Measurements from ENCODE around the gene GLI3.

Gene GLI3

DNA sequence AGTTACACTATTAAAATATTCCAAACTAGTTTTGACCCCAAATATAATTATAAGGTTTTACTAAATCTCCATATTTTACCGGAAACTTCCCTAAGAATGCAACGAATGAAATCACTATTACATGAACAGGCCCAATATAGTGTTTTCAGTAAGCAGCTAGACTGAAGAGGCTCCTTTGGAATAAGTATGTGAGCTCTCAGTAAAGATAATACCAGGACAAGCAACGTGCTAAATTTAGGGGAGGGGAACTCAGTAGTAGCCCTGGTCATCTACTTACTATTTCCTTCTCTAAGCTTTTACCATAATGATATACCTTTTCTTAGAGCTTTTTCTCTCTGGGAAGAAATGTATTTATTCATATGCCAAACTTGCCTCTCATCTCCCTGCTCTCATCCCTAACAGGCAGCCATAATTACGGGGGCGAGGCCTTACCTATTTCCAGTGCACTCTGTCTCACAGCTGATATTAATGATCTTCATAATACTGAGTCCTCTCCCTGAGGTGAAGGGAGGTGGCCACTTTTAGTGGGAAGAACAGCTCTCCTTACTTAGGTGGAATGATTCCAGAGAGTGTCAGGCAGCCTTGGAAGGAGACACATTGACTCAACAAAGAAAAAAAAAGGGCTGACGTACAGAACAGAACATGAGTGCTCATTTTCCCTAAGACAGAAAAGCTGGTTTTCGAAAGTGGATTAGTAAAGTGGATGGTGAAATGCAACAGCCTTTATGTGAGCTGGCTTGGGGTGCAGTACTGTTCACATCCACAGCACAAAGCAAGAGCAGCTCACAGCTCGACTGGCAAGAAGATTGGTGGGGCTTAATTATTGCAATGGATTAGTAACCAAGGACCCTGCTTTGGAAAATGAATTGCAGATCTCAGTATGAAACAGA is 165.4 kb downstream of the GLI3 start:
- no peak for DNase-seq

GRCh38 chr7:42070068-42070467 is 166.9 kb downstream of the GLI3 start:
- DNase-seq = no peak

GRCh38 chr7:42069590-42069989 is 167.4 kb downstream of the GLI3 start:
- no peak for DNase-seq

- no peak for DNase-seq
These were observed 168.3 kb downstream of the GLI3 start for GRCh38 chr7:42068554-42069280.

GRCh38 chr7:42065942-42066341 is 171.1 kb downstream of the GLI3 start:
- no peak for DNase-seq

GRCh38 chr7:42065015-42065414 is 172.0 kb downstream of the GLI3 start:
- no peak for DNase-seq

DNA sequence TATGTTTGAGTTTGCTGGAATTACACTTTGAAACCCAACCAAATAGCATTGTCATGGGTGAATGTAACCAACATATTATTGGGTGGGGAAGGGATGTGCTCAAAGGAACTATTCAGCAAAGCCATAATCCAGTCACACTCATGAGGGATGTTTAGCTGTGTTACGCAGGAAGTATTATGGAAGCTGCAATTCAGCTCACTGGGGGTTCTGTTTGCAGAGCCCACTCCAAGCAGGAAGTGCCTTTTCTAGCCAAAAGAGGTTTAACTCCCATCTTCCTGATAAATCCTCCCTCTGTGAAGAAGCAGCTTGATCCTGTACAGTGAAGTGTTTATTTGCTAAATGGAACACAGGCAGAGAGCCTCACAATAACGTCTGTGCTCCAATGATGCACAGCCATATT is 172.5 kb downstream of the GLI3 start:
- DNase-seq = no peak

- no peak for DNase-seq
These were observed 177.7 kb downstream of the GLI3 start for GRCh38 chr7:42059275-42059674.

- DNase-seq = no peak
These were observed 179.7 kb downstream of the GLI3 start for GRCh38 chr7:42057331-42057730.

DNA sequence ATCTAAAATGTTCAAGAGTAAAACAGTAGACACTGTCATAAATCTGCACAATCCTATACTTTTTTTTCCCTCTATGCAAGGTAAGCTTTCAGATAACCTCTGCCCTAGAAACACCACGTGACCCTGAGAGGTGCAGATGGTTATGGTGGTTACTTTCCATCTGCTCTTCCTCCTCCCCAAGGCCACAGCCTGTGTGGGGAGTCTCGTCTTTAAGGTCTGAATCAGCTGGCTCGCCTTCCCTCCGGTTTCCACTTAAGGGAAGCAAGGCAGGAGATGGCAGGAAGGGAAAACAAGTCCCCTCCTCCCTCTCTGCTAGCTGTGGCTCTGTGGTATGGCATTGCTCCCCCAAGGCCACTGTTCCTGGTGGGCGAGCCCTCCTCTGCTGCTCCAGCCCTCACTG is 181.8 kb downstream of the GLI3 start:
- DNase-seq = no peak

DNA sequence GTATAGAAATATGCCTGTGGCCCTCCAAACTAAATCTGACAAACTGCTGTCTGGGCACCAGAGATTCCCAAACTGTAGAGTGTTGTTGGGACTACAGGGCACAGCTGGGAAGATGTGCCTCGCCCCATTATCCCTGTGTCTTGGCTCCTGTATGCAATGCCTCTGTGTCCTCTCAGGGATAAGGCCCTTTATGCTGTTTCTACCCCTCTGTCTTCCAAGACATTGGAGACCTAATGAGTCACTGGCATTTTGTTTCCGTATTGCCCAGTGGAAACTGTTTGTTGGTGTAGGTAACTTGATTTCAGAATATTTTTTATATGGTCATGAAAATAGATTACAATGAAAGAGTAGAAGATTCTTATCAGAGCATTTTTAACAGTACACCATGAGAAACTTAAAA is 183.2 kb downstream of the GLI3 start:
- DNase-seq = no peak

DNA sequence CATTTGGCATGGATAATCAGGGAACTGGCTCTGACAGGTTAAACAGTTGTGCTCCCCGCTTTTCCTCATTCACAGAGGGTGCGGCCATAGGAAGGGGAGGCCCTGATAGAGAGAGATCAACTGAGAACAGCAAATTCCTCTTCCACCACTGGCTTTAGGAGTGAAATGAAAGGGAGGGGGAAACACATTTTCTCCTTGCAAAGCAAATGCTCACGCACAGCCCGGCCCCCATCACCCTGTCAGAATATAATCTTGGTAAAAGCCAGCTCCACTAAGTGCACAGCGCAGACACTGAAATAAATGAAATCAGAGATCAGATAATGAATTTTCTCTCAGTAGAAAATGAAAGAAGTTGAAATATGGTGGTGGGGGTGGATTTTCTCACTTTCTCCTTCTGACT is 187.2 kb downstream of the GLI3 start:
- DNase-seq = no peak

GRCh38 chr7:42046483-42046882 is 190.5 kb downstream of the GLI3 start:
- no peak for DNase-seq

- DNase-seq = no peak
These were observed 191.0 kb downstream of the GLI3 start for GRCh38 chr7:42045961-42046360.

- no peak for DNase-seq
These were observed 197.1 kb downstream of the GLI3 start for GRCh38 chr7:42039921-42040320.

DNA sequence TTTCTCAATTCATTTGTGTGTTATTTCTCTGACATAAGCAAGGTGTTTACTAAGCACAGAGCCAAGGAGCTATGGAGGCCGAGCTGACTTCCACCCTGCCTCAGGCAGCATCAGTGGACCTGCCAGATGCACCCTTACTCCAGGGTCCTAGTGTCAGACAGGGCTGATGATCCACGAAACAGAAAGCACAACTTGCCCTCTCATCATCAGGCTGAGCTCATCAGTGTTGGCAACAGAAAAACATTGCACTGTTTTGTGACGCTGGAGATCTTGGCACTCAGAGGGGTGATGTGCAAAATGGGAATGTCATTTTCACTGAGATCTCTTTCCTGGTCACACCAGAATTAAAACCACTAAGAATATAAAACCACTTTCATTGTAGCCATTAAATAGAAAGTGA is 201.8 kb downstream of the GLI3 start:
- no peak for DNase-seq

DNA sequence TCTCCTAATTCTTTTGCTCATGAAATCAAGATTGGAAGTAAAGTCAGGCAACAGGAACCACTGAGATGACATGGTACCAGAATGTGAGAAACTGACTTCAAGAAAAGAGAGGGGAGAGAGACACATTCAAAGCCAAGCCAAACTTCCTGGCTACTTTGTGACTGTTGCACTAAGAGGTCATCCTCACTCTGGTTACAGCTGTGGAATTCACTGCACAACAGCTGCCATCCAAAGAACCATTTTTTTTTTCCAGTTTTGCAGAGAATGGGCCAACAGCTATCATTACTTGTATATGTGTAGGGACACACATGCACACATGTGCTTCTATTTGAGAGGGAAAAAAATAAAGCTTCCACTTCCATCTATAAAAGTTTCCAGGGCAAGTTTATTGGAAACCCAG is 203.5 kb downstream of the GLI3 start:
- no peak for DNase-seq

- no peak for DNase-seq
These were observed 207.6 kb downstream of the GLI3 start for GRCh38 chr7:42029405-42029804.

- DNase-seq = no peak
These were observed 209.5 kb downstream of the GLI3 start for GRCh38 chr7:42027521-42027920.

- no peak for DNase-seq
These were observed 210.3 kb downstream of the GLI3 start for GRCh38 chr7:42026622-42027197.

DNA sequence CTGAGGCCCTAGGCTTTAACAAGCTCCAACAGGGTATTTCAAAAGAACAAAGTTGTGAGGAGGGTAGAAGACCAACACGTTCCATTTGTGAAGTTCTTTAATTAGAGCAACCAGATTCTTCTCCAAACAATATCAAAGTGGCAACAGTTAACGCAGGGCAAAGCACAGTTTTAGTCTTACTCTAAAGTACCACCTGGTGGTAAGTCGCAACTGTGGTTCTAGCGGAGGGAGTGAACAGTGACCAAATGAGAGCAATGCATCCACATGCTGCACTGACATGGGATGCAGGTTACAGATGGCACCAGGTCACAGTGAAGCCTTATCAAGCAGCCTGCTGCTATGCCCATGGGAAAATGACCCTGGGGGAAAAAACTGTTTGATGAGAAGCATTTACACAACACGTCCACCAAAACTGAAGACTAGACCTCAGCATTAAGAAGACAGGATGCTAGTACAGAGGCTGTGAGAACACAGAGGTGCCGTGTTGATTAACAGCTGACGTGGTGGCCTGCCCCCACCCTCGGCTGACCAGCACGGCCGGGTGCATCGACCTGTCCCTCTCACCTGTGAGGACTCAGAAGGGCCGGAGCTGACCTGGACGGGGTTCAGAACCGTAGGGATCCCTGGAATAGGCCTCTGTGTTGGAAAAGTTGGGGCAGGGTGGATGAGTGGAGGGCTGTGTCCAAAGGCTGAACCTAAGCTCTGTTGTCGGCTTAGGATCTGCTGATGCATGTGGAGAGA is 211.2 kb downstream of the GLI3 start:
- no peak for DNase-seq

GRCh38 chr7:42024537-42024936 is 212.5 kb downstream of the GLI3 start:
- DNase-seq = no peak

DNA sequence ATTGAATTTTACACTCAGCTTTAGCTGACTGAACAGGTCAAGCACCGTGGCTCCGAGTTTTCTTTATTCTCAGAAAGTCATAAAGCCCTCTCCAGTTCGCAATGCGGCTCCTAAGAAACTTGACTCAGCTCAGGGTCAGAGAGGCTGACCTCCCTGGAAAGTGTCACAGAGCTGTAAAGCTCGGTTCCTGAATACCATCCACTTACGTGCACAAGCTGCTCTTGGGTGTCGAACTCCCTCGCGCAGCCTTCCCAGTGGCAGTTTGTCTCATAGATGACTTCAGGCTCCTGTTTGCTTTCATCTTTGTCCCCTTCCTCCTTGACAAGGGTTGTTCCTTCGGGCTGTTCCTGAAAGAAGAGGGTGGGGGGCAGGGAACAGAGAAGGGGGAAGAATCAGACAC is 213.7 kb downstream of the GLI3 start:
- DNase-seq = no peak

Data from stimulated activated CD4-positive, alpha-beta T cell treated with anti-CD3 and anti-CD28 coated beads, Interleukin-4, amount 100 ng/mL, for 24 hours (primary cell).